Mucosa of gallbladder (tissue), 1 donor: ENCODE results near the gene IMMP1L. TPM values are rescaled to one million over a fixed set of nuclear protein-coding genes. Genes with fewer than 3 reads are reported as not detected.
"Not testable (repeated sequence)": the region's sequence is repeated elsewhere in the genome, so short reads cannot be mapped to it uniquely, and the experiment has no call there.

Experiments
- DNase-seq: peaks from one replicate; pipeline ENCODE4 v3.0.0-alpha.2; 2020; ENCODE audit warnings: low spot score
- total RNA-seq: library from RNA; stranded (reverse); gene quantifications from one replicate; pipeline ENCODE4 v1.2.1, GENCODE V29; 2021
- donor health status: DM: no; HTN: no; CAD: no.

Gene IMMP1L
- 18.8 TPM for total RNA-seq

- peak; percentile 97 for DNase-seq
These were observed at the start of gene IMMP1L, which contains the start of gene ELP4 for GRCh38 chr11:31509429-31510345. Gene IMMP1L, minus strand, starts transcription at chr11:31509622. Its CDS starts 46,346 bp downstream, at chr11:31463276. Gene ELP4, plus strand, starts transcription at chr11:31509767. Its CDS starts 18 bp downstream, at chr11:31509785.

- no peak for DNase-seq
These were observed 48.6 kb upstream of the IMMP1L start for GRCh38 chr11:31558001-31558400.

GRCh38 chr11:31555938-31556337 lies 46.5 kb upstream of the IMMP1L start:
- no peak for DNase-seq

- no peak for DNase-seq
These were observed 33.4 kb upstream of the IMMP1L start for GRCh38 chr11:31542862-31543261.

GRCh38 chr11:31535479-31535878 lies 26.1 kb upstream of the IMMP1L start:
- no peak for DNase-seq

GRCh38 chr11:31531293-31531692 lies 21.9 kb upstream of the IMMP1L start:
- no peak for DNase-seq

GRCh38 chr11:31529701-31530100 lies 20.3 kb upstream of the IMMP1L start:
- DNase-seq, result no peak

GRCh38 chr11:31529189-31529588 lies 19.8 kb upstream of the IMMP1L start:
- DNase-seq, result no peak

- peak; percentile 22 for DNase-seq
These were observed 12.2 kb upstream of the IMMP1L start for GRCh38 chr11:31521497-31522150.

GRCh38 chr11:31512117-31512516 lies 2.7 kb upstream of the IMMP1L start:
- DNase-seq, result no peak

GRCh38 chr11:31509051-31509428 lies 382 bp downstream of the IMMP1L start:
- DNase-seq, result no peak

GRCh38 chr11:31500560-31500959 lies 8.9 kb downstream of the IMMP1L start:
- no peak for DNase-seq

GRCh38 chr11:31499576-31500178 lies 9.7 kb downstream of the IMMP1L start:
- DNase-seq, result no peak

GRCh38 chr11:31493762-31494161 lies 15.7 kb downstream of the IMMP1L start:
- not testable (repeated sequence) for DNase-seq

- DNase-seq, result no peak
These were observed 16.2 kb downstream of the IMMP1L start for GRCh38 chr11:31493235-31493634.

- no peak for DNase-seq
These were observed 17.0 kb downstream of the IMMP1L start for GRCh38 chr11:31492320-31492913.

- DNase-seq, result peak; percentile 12
These were observed 21.6 kb downstream of the IMMP1L start for GRCh38 chr11:31487848-31488247.

GRCh38 chr11:31484497-31484896 lies 24.9 kb downstream of the IMMP1L start:
- no peak for DNase-seq

GRCh38 chr11:31480930-31481329 lies 28.5 kb downstream of the IMMP1L start:
- no peak for DNase-seq

- DNase-seq, result no peak
These were observed 30.4 kb downstream of the IMMP1L start for GRCh38 chr11:31479066-31479465.

- DNase-seq, result no peak
These were observed 31.2 kb downstream of the IMMP1L start for GRCh38 chr11:31478223-31478590.
